ENCODE results near the gene SANBR. TPM values are rescaled to one million over a fixed set of nuclear protein-coding genes. Genes with fewer than 3 reads are reported as not detected.
A peak's percentile ranks its signal among the peaks of the same experiment; 100 is the strongest.

Gene SANBR
- 7.9 and 10.8 TPM in 2 replicates for polyA plus RNA-seq (2011; rRNA removed)
- polyA minus RNA-seq (2011; rRNA and poly(A)+ RNA removed): 2.9 and 9.3 TPM in 2 replicates

- Histone ChIP-seq H3K4me3 (ENCODE audit: low read depth, low read length) (peak within 1 kb of the TSS; percentile 74), H3K27me3 (ENCODE audit: control insufficient read depth, insufficient read depth, low read length) (no peaks in the 10 kb centered on the region), H3K9me3 (ENCODE audit: control insufficient read depth, insufficient read depth, low read length) (no peaks in the 10 kb centered on the region), H3K27ac (ENCODE audit: low read depth, low read length) (peak within 1 kb of the TSS; percentile 25)
- TF ChIP-seq, protein P1, sequence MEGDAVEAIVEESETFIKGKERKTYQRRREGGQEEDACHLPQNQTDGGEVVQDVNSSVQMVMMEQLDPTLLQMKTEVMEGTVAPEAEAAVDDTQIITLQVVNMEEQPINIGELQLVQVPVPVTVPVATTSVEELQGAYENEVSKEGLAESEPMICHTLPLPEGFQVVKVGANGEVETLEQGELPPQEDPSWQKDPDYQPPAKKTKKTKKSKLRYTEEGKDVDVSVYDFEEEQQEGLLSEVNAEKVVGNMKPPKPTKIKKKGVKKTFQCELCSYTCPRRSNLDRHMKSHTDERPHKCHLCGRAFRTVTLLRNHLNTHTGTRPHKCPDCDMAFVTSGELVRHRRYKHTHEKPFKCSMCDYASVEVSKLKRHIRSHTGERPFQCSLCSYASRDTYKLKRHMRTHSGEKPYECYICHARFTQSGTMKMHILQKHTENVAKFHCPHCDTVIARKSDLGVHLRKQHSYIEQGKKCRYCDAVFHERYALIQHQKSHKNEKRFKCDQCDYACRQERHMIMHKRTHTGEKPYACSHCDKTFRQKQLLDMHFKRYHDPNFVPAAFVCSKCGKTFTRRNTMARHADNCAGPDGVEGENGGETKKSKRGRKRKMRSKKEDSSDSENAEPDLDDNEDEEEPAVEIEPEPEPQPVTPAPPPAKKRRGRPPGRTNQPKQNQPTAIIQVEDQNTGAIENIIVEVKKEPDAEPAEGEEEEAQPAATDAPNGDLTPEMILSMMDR (IDR thresholded peaks at IDR 0.05; ENCODE audit: low read depth, low read length): no peak
- DNase-seq (ENCODE audit: low read depth, low spot score): no peak
- ChIA-PET POLR2A (interaction anchor here (0.6 kb wide), 1 partner anchor 273 kb away, joined by 6 read pairs; no protein-coding TSS in a partner anchor), CTCF (interaction anchor here (0.5 to 1.0 kb wide), 2 partner anchors 14 to 47 kb away, joined by 3 to 4 read pairs; no protein-coding TSS in a partner anchor)
Observed at GRCh38 chr2:61065714-61066709, at the start of gene SANBR. SANBR (plus strand) TSS chr2:61065871; CDS start chr2:61070351, 4,480 bp downstream.

- TF ChIP-seq, protein P1 (IDR thresholded peaks at IDR 0.05; ENCODE audit: low read depth, low read length): no peak
- ChIA-PET CTCF (interaction anchor here (0.5 to 1.2 kb wide), 2 partner anchors 17 to 212 kb away, joined by 3 read pairs; no protein-coding TSS in a partner anchor), POLR2A (no interaction called here)
Observed at GRCh38 chr2:61015976-61016375, 49.7 kb upstream of the SANBR start.

DNA sequence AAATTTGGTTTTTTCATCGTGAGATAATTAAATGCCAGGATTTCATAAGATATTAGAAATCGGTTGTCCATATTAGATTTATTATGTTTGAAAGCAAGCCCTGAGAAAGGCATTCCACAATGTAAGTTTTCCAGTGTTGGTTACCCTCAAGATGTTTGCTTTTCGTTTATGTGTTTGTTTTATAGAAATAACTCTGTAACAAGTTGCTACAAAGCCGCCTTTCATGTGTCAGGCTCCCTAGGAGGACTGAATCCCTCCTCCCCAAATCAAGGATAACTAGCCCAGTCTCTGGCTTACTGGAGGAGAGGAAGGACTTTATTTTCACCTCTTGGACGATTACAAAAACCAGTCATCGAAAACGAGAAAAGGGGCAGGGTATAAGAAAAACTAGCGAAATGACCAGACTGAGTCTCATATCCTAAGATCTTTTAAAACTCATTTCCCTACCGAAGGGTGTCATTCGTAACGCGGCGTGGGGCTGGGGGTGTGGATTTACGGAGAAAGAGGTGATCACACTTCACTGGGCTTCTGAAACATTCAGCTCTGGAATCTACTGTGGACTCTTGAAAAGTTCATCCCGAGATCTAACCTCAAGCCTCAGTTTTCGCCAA, 49.2 kb upstream of the SANBR start:
- Histone ChIP-seq H3K9me3 (ENCODE audit: control insufficient read depth, insufficient read depth, low read length) (peaks cover 6% of the 10 kb centered on the region), H3K27ac (ENCODE audit: low read depth, low read length) (peak overlapping the region; percentile 81), H3K27me3 (ENCODE audit: control insufficient read depth, insufficient read depth, low read length) (no peaks in the 10 kb centered on the region), H3K4me3 (ENCODE audit: low read depth, low read length) (peak overlapping the region; percentile 73)
- TF ChIP-seq, protein P1 (IDR thresholded peaks at IDR 0.05; ENCODE audit: low read depth, low read length): no peak
- DNase-seq (ENCODE audit: low read depth, low spot score): no peak
- ChIA-PET CTCF (interaction anchor here (0.5 to 1.2 kb wide), 3 partner anchors 18 to 776 kb away, joined by 3 read pairs; no protein-coding TSS in a partner anchor), POLR2A (interaction anchor here (0.9 kb wide), 1 partner anchor 11 kb away, joined by 3 read pairs; no protein-coding TSS in a partner anchor)

More at GRCh38 chr2:61015976-61016375, 49.7 kb upstream of the SANBR start:
- no peak for DNase-seq (ENCODE audit: low read depth, low spot score)
- Histone ChIP-seq H3K4me3 (ENCODE audit: low read depth, low read length) (no peak overlapping the region; the same call in 1 of the 2 replicates), H3K27me3 (ENCODE audit: control insufficient read depth, insufficient read depth, low read length) (no peaks in the 10 kb centered on the region), H3K27ac (ENCODE audit: low read depth, low read length) (no peak overlapping the region), H3K9me3 (ENCODE audit: control insufficient read depth, insufficient read depth, low read length) (peaks cover under 1% of the 10 kb centered on the region; the same call in 1 of the 2 replicates)

GRCh38 chr2:61017003-61017555, 48.6 kb upstream of the SANBR start:
- H3K9me3 ChIP-seq (ENCODE audit: control insufficient read depth, insufficient read depth, low read length): peaks cover 6% of the 10 kb centered on the region
- POLR2A ChIA-PET: interaction anchor here (0.7 to 0.9 kb wide), 2 partner anchors 11 to 234 kb away, joined by 3 read pairs; no protein-coding TSS in a partner anchor
- H3K27ac ChIP-seq (ENCODE audit: low read depth, low read length): peak overlapping the region; percentile 81
- TF ChIP-seq, protein P1 (IDR thresholded peaks at IDR 0.05; ENCODE audit: low read depth, low read length): no peak
- H3K4me3 ChIP-seq (ENCODE audit: low read depth, low read length): peak overlapping the region; percentile 73
- CTCF ChIA-PET: interaction anchor here (0.6 kb wide), 1 partner anchor 776 kb away, joined by 3 read pairs; no protein-coding TSS in a partner anchor
- H3K27me3 ChIP-seq (ENCODE audit: control insufficient read depth, insufficient read depth, low read length): no peaks in the 10 kb centered on the region
- peak; percentile 32 for DNase-seq (ENCODE audit: low read depth, low spot score)
